GM12878 (cell line): Measurements from ENCODE around the gene NPR3. TPM values are rescaled to one million over a fixed set of nuclear protein-coding genes. Genes with fewer than 3 reads are reported as not detected.

Experiments used
- ATAC-seq: fragments of 200-7000 bp; cut with Tn5 transposase; 3 replicates; pipeline ENCODE4 v1.9.1; 2020; ENCODE audit warnings: mild to moderate bottlenecking, moderate library complexity
- BruUV-seq: library from RNA; stranded (reverse); fragments of 400-500 nt; replicated peaks from 2 replicates; lab custom pipeline; 2021; lab: Mats Ljungman, UMichigan
- CTCF ChIA-PET: fragments of 300-600 bp; sonication (Branson Sonifier 250); formaldehyde crosslinking; extraction: SDS; loops from one replicate; lab custom pipeline; 2021; ENCODE audit warnings: inconsistent platforms; lab: Yijun Ruan, JAX
- POLR2A ChIA-PET: fragments of 350-600 bp; formaldehyde crosslinking; extraction: SDS; loops from one replicate; lab custom pipeline; 2021; ENCODE audit warnings: inconsistent platforms; lab: Charles Lee
- RAD21 ChIA-PET: fragments of 300-600 bp; sonication (Branson Sonifier 250); formaldehyde crosslinking; loops from one replicate; lab custom pipeline; 2023; ENCODE audit warnings: antibody characterized with exemption; ENCODE audit not compliant: unreplicated experiment; lab: Charles Lee
- SMC1A ChIA-PET: fragments of 300-600 bp; sonication (Branson Sonifier 250); formaldehyde crosslinking; loops from one replicate; lab custom pipeline; 2023; ENCODE audit not compliant: unreplicated experiment, uncharacterized antibody; lab: Charles Lee
- DNase-seq: peaks from one replicate; pipeline ENCODE4 v3.0.0-alpha.2; 2011; ENCODE audit warnings: low read depth, low spot score
- FAIRE-seq: peaks from 3 replicates; lab custom pipeline; 2011; peaks lifted over from hg19 to GRCh38; lab: Jason Lieb, UNC
- H2AFZ ChIP-seq: 2 replicates; pipeline ENCODE4 v1.6.0; 2011; ENCODE audit warnings: low read depth, low read length, control low read depth; ENCODE audit not compliant: control insufficient read depth
- H3K27ac ChIP-seq: 2 replicates; pipeline ENCODE4 v1.5.1; 2011; ENCODE audit warnings: control low read depth; ENCODE audit not compliant: control insufficient read depth, insufficient read depth
- H3K27me3 ChIP-seq, 2 experiments: replicated peaks in 1 of 2; 2 replicates each; pipeline versions ENCODE4 v1.6.0 to v1.6.1; 2011; ENCODE audit warnings: low read length in 1 of 2; ENCODE audit not compliant: control insufficient read depth in 2 of 2, insufficient read depth in 2 of 2
- H3K36me3 ChIP-seq, 2 experiments: 2 replicates each; pipeline ENCODE4 v1.5.1; 2011; ENCODE audit warnings: low read length in 1 of 2; ENCODE audit not compliant: control insufficient read depth in 2 of 2, insufficient read depth in 2 of 2
- H3K4me1 ChIP-seq: 2 replicates; pipeline ENCODE4 v1.6.1; 2011; ENCODE audit warnings: mild to moderate bottlenecking, low read length, moderate library complexity, mixed read lengths; ENCODE audit not compliant: control insufficient read depth, insufficient read depth
- H3K4me2 ChIP-seq: 2 replicates; pipeline ENCODE4 v1.6.0; 2011; ENCODE audit warnings: control low read depth; ENCODE audit not compliant: control insufficient read depth, insufficient read depth
- H3K4me3 ChIP-seq: fragments of 200-600 bp; sonication (generic); 2 replicates; pipeline ENCODE4 v1.5.1; 2016
- H3K79me2 ChIP-seq: 2 replicates; pipeline ENCODE4 v1.6.0; 2011; ENCODE audit warnings: low read length; ENCODE audit not compliant: control insufficient read depth, insufficient read depth
- H3K9ac ChIP-seq: 2 replicates; pipeline ENCODE4 v1.8.0; 2011; ENCODE audit warnings: low read length, control low read depth, mixed read lengths; ENCODE audit not compliant: control insufficient read depth, insufficient read depth
- H3K9me3 ChIP-seq: replicated peaks from 3 replicates; pipeline ENCODE4 v1.5.1; 2011; ENCODE audit warnings: mild to moderate bottlenecking, low read length; ENCODE audit not compliant: control insufficient read depth, insufficient read depth
- H4K20me1 ChIP-seq: 2 replicates; pipeline ENCODE4 v1.6.0; 2011; ENCODE audit not compliant: control insufficient read depth, insufficient read depth
- ASH2L ChIP-seq: fragments of 300-600, 200-600 bp; sonication (generic); IDR thresholded peaks from 2 replicates; pipeline ENCODE4 v1.6.1; 2017; ENCODE audit warnings: low read depth, mild to moderate bottlenecking, borderline replicate concordance
- E2F8 ChIP-seq: fragments of 450-650 bp; IDR thresholded peaks from 2 replicates; pipeline ENCODE4 v1.6.1; 2018; ENCODE audit warnings: mild to moderate bottlenecking, low read depth, moderate library complexity; ENCODE audit not compliant: partially characterized antibody
- FOXK2 ChIP-seq: fragments of 450-650 bp; IDR thresholded peaks from 2 replicates; pipeline ENCODE4 v1.6.1; 2017; ENCODE audit warnings: mild to moderate bottlenecking, moderate library complexity
- HSF1 ChIP-seq: fragments of 150-350 bp; IDR thresholded peaks from 2 replicates; pipeline ENCODE4 v1.6.1; 2014; ENCODE audit warnings: mild to moderate bottlenecking, low read depth, low read length
- KDM1A ChIP-seq: fragments of 200-600 bp; sonication (generic); IDR thresholded peaks from 2 replicates; pipeline ENCODE4 v1.6.1; 2016; ENCODE audit warnings: borderline replicate concordance
- NBN ChIP-seq: fragments of 450-650 bp; IDR thresholded peaks from 2 replicates; pipeline ENCODE4 v1.6.1; 2016
- PAX8 ChIP-seq: fragments of 450-650 bp; IDR thresholded peaks from 2 replicates; pipeline ENCODE4 v1.6.1; 2017; ENCODE audit warnings: mild to moderate bottlenecking, moderate library complexity
- RFX5 ChIP-seq: IDR thresholded peaks from 2 replicates; pipeline ENCODE4 v1.6.1; 2011; ENCODE audit warnings: low read depth, low read length, improper control_type of control experiment
- SIX5 ChIP-seq: IDR thresholded peaks from 2 replicates; pipeline ENCODE4 v1.6.1; 2011; ENCODE audit warnings: mild to moderate bottlenecking, low read depth, low read length, moderate library complexity; ENCODE audit not compliant: severe bottlenecking
- SKIL ChIP-seq: fragments of 450-650 bp; IDR thresholded peaks from 2 replicates; pipeline ENCODE4 v1.6.1; 2017; ENCODE audit warnings: mild to moderate bottlenecking, low read depth, inconsistent platforms; ENCODE audit not compliant: poor library complexity, severe bottlenecking
- SPI1 ChIP-seq: IDR thresholded peaks from 2 replicates; pipeline ENCODE4 v1.6.1; 2011; ENCODE audit warnings: low read depth, mild to moderate bottlenecking, low read length, moderate library complexity, borderline replicate concordance; ENCODE audit not compliant: insufficient read depth
- TARDBP ChIP-seq: IDR thresholded peaks from 2 replicates; pipeline ENCODE4 v1.6.1; 2016; ENCODE audit warnings: borderline replicate concordance
- TCF7 ChIP-seq: IDR thresholded peaks from 2 replicates; pipeline ENCODE4 v1.6.1; 2014; ENCODE audit warnings: antibody characterized with exemption, borderline replicate concordance
- ZBTB33 ChIP-seq: fragments of 450-650 bp; IDR thresholded peaks from 2 replicates; pipeline ENCODE4 v1.6.1; 2017; ENCODE audit warnings: mild to moderate bottlenecking
- WGBS: methylation state at CpG from one replicate; pipeline ENCODE4 v1.1.6; 2016; ENCODE audit warnings: low lambda C conversion rate; ENCODE audit not compliant: insufficient replicate concordance, insufficient coverage; ENCODE audit errors: missing lambda C conversion rate; 5-methylcytosine and 5-hydroxymethylcytosine counted together
- in situ Hi-C: fragments of 300-500 bp; cut with MboI; formaldehyde crosslinking; loops from 9 replicates; pipeline ENCODE4 v1.14.3; 2018; ENCODE audit warnings: mixed read lengths
- intact Hi-C: fragments of 100-400 bp; cut with micrococcal nuclease; formaldehyde crosslinking; loops from one replicate; pipeline ENCODE4 v1.14.2; 2022; ENCODE audit not compliant: unreplicated experiment
- polyA plus RNA-seq, 11 experiments: library from polyadenylated mRNA; depleted of rRNA in 4 of 11; unstranded in 6 of 11; stranded (reverse) in 5 of 11; fragments of >200 nt; fragmentation: Nextera tagmentation in 4 of 11; fragmentation: Illumina TruSeq in 1 of 11; extraction: Ambion mirVana in 4 of 11; extraction: Trizol in 1 of 11; gene quantifications; 1 replicate in 1 of 11; 2 replicates in 10 of 11; pipeline versions ENCODE4 v1.2.1 to v1.2.3, GENCODE V29; 2011 to 2016; ENCODE audit warnings: inconsistent platforms in 2 of 11, missing spikeins in 2 of 11, low read depth in 1 of 11
- total RNA-seq, 4 experiments: library from RNA; depleted of rRNA in 3 of 4; stranded (reverse); fragments of >200 nt in 3 of 4; fragmentation: Illumina TruSeq in 1 of 4; extraction: Trizol in 1 of 4; gene quantifications; 2 replicates each; pipeline versions ENCODE4 v1.2.1 to v1.2.3, GENCODE V29; 2013 to 2021

NPR3 gene
- total and polyA plus RNA-seq, 10 of the 15 experiments (the other 5 are each of a cell fraction or from before 2014, with no cell fraction given) = 0.01 to 0.37 (median 0.14) TPM; not detected in 7

- no peak for TF ChIP-seq PAX8
- TF ChIP-seq ZBTB33 = no peak
- TF ChIP-seq KDM1A = no peak
- TF ChIP-seq HSF1 = no peak
- no peak for TF ChIP-seq TCF7
These were observed 120.5 kb downstream of the NPR3 start (continued) for GRCh38 chr5:32831624-32832023.

- Histone ChIP-seq H3K9ac (no peak overlapping the region), H3K79me2 (no peaks in the 10 kb centered on the region), H3K27me3 (no peaks in the 10 kb centered on the region), H3K36me3 (no peaks in the 10 kb centered on the region), H3K4me1 (no peaks in the 10 kb centered on the region), H3K4me3 (no peak overlapping the region), H4K20me1 (no peaks in the 10 kb centered on the region), H3K9me3 (no peaks in the 10 kb centered on the region), H3K27ac (no peak overlapping the region), H3K4me2 (no peak overlapping the region), H2AFZ (no peak overlapping the region)
- in situ Hi-C loops = no loop called here
- ATAC-seq = no peak
- SMC1A ChIA-PET = no interaction called here
- DNase-seq = no peak
- no peak for FAIRE-seq
- CTCF ChIA-PET = no interaction called here
- no TSS peak for BruUV-seq
- POLR2A ChIA-PET = no interaction called here
- 0% methylated on average over 1 of the region's 1 CpG for WGBS
- RAD21 ChIA-PET = no interaction called here
- TF ChIP-seq ASH2L (no peak), FOXK2 (no peak), SPI1 (no peak), SKIL (no peak), SIX5 (no peak), E2F8 (no peak), NBN (no peak), TARDBP (no peak), RFX5 (no peak)
- TF ChIP-seq, all 136 proteins: peak for 0
- intact Hi-C loops = no loop called here
These were observed 122.0 kb downstream of the NPR3 start for GRCh38 chr5:32833127-32833526.
